ENCODE data around the gene SDCCAG8. TPM values are rescaled to one million over a fixed set of nuclear protein-coding genes. Genes with fewer than 3 reads are reported as not detected.

SDCCAG8 gene
- total RNA-seq, 1 experiment from 2014 or later: 10.0 TPM

GRCh38 chr1:243520831-243521230 lies 265.0 kb downstream of the SDCCAG8 start:
- no peak overlapping the region for H3T11ph ChIP-seq (ENCODE audit: low read length)
- H3K27ac ChIP-seq (ENCODE audit: insufficient read length, low read depth, low read length): no peak overlapping the region
- Mint-ChIP-seq H3K9me3 (peaks cover 12% of the 10 kb centered on the region in 2 experiments; a peak in 4 of 5 replicates), H3K4me3 (no peak overlapping the region), H3K36me3 (ENCODE audit: insufficient read depth in 1 of 3, low read depth in 3 of 3) (peaks cover 8 to 18% (median 13%) of the 10 kb centered on the region in 3 experiments; a peak in 6 of 7 replicates), H3K27me3 (ENCODE audit: low read depth) (no peaks in the 10 kb centered on the region), H3K4me1 (peaks cover 7 to 13% of the 10 kb centered on the region in 2 experiments; a peak in 3 of 4 replicates), H3K27ac (no peak overlapping the region)
- H3K4me2 ChIP-seq (ENCODE audit: insufficient read depth, insufficient read length, low read length): no peak overlapping the region
- H3K4ac ChIP-seq (ENCODE audit: low read depth, low read length): no peak overlapping the region
- DNase-seq: no peak
- no CpG with 5 or more reads among the region's 1 CpG for WGBS (ENCODE audit: extremely low coverage, insufficient read length, low lambda C conversion rate)
- H3K14ac ChIP-seq (ENCODE audit: insufficient read depth, low read length): no peak overlapping the region
- H3K9ac ChIP-seq (ENCODE audit: extremely low read depth, insufficient read length, low read length): no peak overlapping the region
- H2AFZ ChIP-seq (ENCODE audit: low read length): no peak overlapping the region
- no peaks in the 10 kb centered on the region for H3K9me3 ChIP-seq (ENCODE audit: control insufficient read depth, low read depth, low read length)
- H2BK5ac ChIP-seq (ENCODE audit: insufficient read length, low read length): no peak overlapping the region
- no peak overlapping the region for H4K5ac ChIP-seq (ENCODE audit: insufficient read length, low read depth, low read length)
- H3K56ac ChIP-seq (ENCODE audit: insufficient read length, low read depth, low read length): no peak overlapping the region
- H3K23me2 ChIP-seq (ENCODE audit: insufficient read length, low read depth, low read length, poor library complexity, severe bottlenecking): no peaks in the 10 kb centered on the region
- no peak overlapping the region for H2BK12ac ChIP-seq (ENCODE audit: insufficient read length, low read depth, low read length)
- H4K91ac ChIP-seq (ENCODE audit: insufficient read length, low read depth, low read length): no peak overlapping the region
- no peak overlapping the region for H4K8ac ChIP-seq (replicated peaks; ENCODE audit: insufficient read length, low read depth, low read length)
- H2BK20ac ChIP-seq (ENCODE audit: low read depth, low read length, poor library complexity, severe bottlenecking): no peak overlapping the region
- no peaks in the 10 kb centered on the region for H3K27me3 ChIP-seq (ENCODE audit: insufficient read depth, low read length)
- no peak overlapping the region for H3K23ac ChIP-seq (ENCODE audit: insufficient read length, low read depth, low read length)
- H3K4me1 ChIP-seq (ENCODE audit: insufficient read depth, low read length): no peaks in the 10 kb centered on the region; the same call in 1 of the 2 replicates
- no peak overlapping the region for H2AK5ac ChIP-seq (ENCODE audit: insufficient read length, low read length)
- no peak for TF ChIP-seq CTCF (conservative IDR thresholded peaks at IDR 0.05)
- no peak overlapping the region for H2BK15ac ChIP-seq (ENCODE audit: low read depth, low read length)
- no peaks in the 10 kb centered on the region for H3K79me2 ChIP-seq (ENCODE audit: insufficient read depth, low read length)
- no peak overlapping the region for H2BK120ac ChIP-seq (ENCODE audit: low read depth, low read length, poor library complexity, severe bottlenecking)
- no peaks in the 10 kb centered on the region for H3K79me1 ChIP-seq (ENCODE audit: insufficient read depth, low read depth, low read length, poor library complexity, severe bottlenecking)
- no peaks in the 10 kb centered on the region for H4K20me1 ChIP-seq (ENCODE audit: control insufficient read depth, insufficient read depth, insufficient read length)
- no peak overlapping the region for H3K18ac ChIP-seq (ENCODE audit: insufficient read length, low read depth, low read length)
